Spleen (tissue), 7 donors: Measurements from ENCODE around the gene GLP2R.

Experiments
- CTCF ChIP-seq, 11 experiments: fragments of 200-600 bp in 7 of 11; fragments of 450-650 bp in 4 of 11; sonication (generic) in 4 of 11; IDR thresholded peaks in 8 of 11; conservative IDR thresholded peaks in 3 of 11; 1 replicate in 7 of 11; 2 replicates in 4 of 11; pipeline versions ENCODE4 v1.4.0 to v1.8.0; 2016 to 2021; ENCODE audit warnings: antibody characterized with exemption in 11 of 11, inconsistent platforms in 4 of 11, mild to moderate bottlenecking in 1 of 11
- POLR2A ChIP-seq, 3 donors: fragments of 450-650 bp; IDR thresholded peaks; one replicate each; pipeline ENCODE4 v1.5.1; 2017; ENCODE audit warnings: antibody characterized with exemption in 3 of 3, mild to moderate bottlenecking in 1 of 3
- POLR2AphosphoS5 ChIP-seq, 3 donors: sonication (generic); formaldehyde crosslinking; IDR thresholded peaks; one replicate each; pipeline ENCODE4 v1.5.1; 2017; ENCODE audit warnings: antibody characterized with exemption in 3 of 3
- donor health status: DM: no; HTN: no; CAD: no; lungs with moderate emphysema.
- donor health status: DM: no; HTN: no; CAD: no.
- donor health status: DM: no; HTN: no; CAD: no.

- TF ChIP-seq CTCF (IDR thresholded peaks at IDR 0.05 in 8 of 11, conservative IDR thresholded peaks at IDR 0.05 in 3 of 11) (no peak), POLR2A (IDR thresholded peaks at IDR 0.05) (no peak), POLR2AphosphoS5 (IDR thresholded peaks at IDR 0.05) (peak in 1 of 3 donors; percentile 66)
Measured at GRCh38 chr17:9926150-9926804, 100.6 kb downstream of the GLP2R start.
